ENCODE measurements around the gene AGMAT. TPM values are rescaled to one million over a fixed set of nuclear protein-coding genes. Genes with fewer than 3 reads are reported as not detected.

AGMAT gene
- total RNA-seq, 1 donor, result 2.6 TPM

DNA sequence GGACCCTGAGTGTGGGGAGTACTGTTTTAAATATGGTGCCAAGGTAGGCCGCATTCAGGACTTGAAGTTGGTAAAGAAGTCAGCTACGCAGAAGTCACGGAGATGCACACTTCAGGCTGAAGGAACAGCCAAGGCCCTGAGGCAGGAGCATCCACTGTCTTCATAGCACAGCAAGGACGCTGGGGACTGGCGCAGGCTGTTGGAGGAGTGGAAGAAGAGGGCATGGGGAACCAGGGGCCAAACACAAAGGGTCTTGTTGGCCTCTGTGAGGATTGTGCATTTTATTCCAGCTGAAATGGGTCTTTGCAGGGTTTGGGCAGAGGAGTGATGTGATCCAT lies 41.6 kb downstream of the AGMAT start:
- no peak for DNase-seq (ENCODE audit: low read depth)
- TF ChIP-seq CTCF (IDR thresholded peaks at IDR 0.05; ENCODE audit: insufficient read depth, low read depth, low read length), result no peak
- no peak overlapping the region for H3K4me3 ChIP-seq (ENCODE audit: low read depth, low read length)

GRCh38 chr1:15542388-15543250 lies 42.2 kb downstream of the AGMAT start:
- H3K4me3 ChIP-seq (ENCODE audit: low read depth, low read length), result no peak overlapping the region
- TF ChIP-seq CTCF (IDR thresholded peaks at IDR 0.05; ENCODE audit: insufficient read depth, low read depth, low read length), result no peak
- no peak for DNase-seq (ENCODE audit: low read depth)

- no peak overlapping the region for H3K4me3 ChIP-seq (ENCODE audit: low read depth, low read length)
- DNase-seq (ENCODE audit: low read depth), result no peak
- TF ChIP-seq CTCF (IDR thresholded peaks at IDR 0.05; ENCODE audit: insufficient read depth, low read depth, low read length), result no peak
Observed at GRCh38 chr1:15541231-15541792, 43.5 kb downstream of the AGMAT start.

DNA sequence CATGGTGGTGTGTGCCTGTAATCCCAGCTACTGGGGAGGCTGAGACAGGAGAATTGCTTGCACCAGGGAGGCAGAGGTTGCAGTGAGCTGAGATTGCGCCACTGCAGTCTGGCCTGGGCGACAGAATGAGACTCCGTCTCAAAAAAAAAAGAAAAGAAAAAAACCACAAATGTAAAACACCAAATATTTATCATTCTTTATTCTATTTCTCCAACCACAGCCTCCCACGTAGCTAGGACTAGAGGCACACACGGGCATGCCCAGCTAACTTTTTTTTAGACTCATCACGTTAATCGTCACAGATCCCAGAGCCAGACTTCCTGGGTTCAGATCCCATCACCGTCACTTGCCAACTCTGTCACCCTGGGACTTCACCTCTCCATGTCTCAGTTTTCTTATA lies 44.7 kb downstream of the AGMAT start:
- TF ChIP-seq CTCF (IDR thresholded peaks at IDR 0.05; ENCODE audit: insufficient read depth, low read depth, low read length), result no peak
- H3K4me3 ChIP-seq (ENCODE audit: low read depth, low read length), result no peak overlapping the region
- DNase-seq (ENCODE audit: low read depth), result peak; percentile 75

DNA sequence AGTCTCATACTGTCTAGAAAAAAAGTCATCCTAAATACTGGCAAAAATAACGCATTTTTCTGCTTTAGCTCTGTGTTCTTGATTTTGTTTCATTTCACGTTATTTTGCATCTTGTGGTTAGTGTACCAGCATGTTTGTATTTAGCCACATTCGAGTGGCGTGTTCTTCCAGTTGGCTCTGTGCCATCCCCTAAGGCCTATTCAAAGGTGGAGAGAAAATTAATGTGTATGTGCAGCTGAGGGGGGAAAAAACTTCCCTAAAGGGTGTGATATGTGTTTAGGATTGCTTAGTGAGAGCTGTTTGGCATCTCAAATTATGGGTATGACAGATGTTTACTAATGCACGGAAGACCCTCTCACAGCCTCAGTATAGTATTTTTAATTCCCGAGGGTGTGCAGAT lies 46.1 kb downstream of the AGMAT start:
- no peak for TF ChIP-seq CTCF (IDR thresholded peaks at IDR 0.05; ENCODE audit: insufficient read depth, low read depth, low read length)
- no peak overlapping the region for H3K4me3 ChIP-seq (ENCODE audit: low read depth, low read length)
- DNase-seq (ENCODE audit: low read depth), result no peak

- no peak for DNase-seq (ENCODE audit: low read depth)
- H3K4me3 ChIP-seq (ENCODE audit: low read depth, low read length), result no peak overlapping the region
- no peak for TF ChIP-seq CTCF (IDR thresholded peaks at IDR 0.05; ENCODE audit: insufficient read depth, low read depth, low read length)
Observed at GRCh38 chr1:15531682-15532081, 53.2 kb downstream of the AGMAT start.
